ENCODE results near the gene CCDC63. TPM values are rescaled to one million over a fixed set of nuclear protein-coding genes. Genes with fewer than 3 reads are reported as not detected.

CCDC63 gene
- total RNA-seq, 1 experiment from 2014 or later = 0.98 TPM

DNA sequence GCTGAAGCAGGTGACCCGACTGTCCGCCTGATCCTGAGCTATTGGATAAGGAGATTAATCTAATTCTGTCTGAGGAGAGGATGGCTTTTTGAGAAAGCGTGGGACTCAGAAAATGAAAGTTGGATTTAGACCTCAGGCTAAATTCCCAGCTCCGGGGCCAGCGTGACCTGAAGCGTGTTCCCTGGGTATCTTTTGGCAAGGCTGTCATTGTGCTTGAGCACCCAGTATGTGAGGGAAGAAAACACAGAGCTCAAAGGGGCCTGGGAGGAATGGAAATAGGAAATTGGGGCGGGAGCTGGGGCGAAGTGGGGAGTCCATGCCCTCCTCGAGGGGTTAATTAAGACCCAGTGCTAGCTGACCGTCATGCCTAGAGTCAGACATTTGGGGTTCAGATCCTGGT, 17.5 kb upstream of the CCDC63 start:
- Mint-ChIP-seq H3K27me3 (ENCODE audit: low read depth) (peaks cover 17% of the 10 kb centered on the region), H3K9me3 (peaks cover 4% of the 10 kb centered on the region; the same call in 1 of the 2 replicates), H3K4me3 (no peak overlapping the region), H3K27ac (no peak overlapping the region), H3K36me3 (no peaks in the 10 kb centered on the region), H3K4me1 (0 out of 2 replicates have a peak, but pooled peaks cover 4% of the 10 kb centered on the region)
- ATAC-seq (no peak), DNase-seq (ENCODE audit: low spot score) (no peak)
- ChIA-PET CTCF (interaction anchor here (2.3 kb wide), 1 partner anchor 58 kb away, joined by 8 read pairs; no protein-coding TSS in a partner anchor), POLR2A (no interaction called here)
- TF ChIP-seq FOXJ3 (CRISPR knock-in tag; IDR thresholded peaks at IDR 0.05; ENCODE audit: borderline replicate concordance) (no peak), TEAD1 (CRISPR knock-in tag; IDR thresholded peaks at IDR 0.05) (no peak), IRF2 (CRISPR knock-in tag; IDR thresholded peaks at IDR 0.05; ENCODE audit: borderline replicate concordance, low read depth) (no peak), ZNF671 (CRISPR knock-in tag; IDR thresholded peaks at IDR 0.05) (no peak), ZNF396 (CRISPR knock-in tag; IDR thresholded peaks at IDR 0.05; ENCODE audit: borderline replicate concordance) (no peak), PRRX2 (CRISPR knock-in tag; IDR thresholded peaks at IDR 0.05) (no peak), EMX1 (CRISPR knock-in tag; IDR thresholded peaks at IDR 0.05) (no peak), ZNF263 (CRISPR knock-in tag; IDR thresholded peaks at IDR 0.05; ENCODE audit: low read depth) (no peak)
- TF ChIP-seq, protein P1, sequence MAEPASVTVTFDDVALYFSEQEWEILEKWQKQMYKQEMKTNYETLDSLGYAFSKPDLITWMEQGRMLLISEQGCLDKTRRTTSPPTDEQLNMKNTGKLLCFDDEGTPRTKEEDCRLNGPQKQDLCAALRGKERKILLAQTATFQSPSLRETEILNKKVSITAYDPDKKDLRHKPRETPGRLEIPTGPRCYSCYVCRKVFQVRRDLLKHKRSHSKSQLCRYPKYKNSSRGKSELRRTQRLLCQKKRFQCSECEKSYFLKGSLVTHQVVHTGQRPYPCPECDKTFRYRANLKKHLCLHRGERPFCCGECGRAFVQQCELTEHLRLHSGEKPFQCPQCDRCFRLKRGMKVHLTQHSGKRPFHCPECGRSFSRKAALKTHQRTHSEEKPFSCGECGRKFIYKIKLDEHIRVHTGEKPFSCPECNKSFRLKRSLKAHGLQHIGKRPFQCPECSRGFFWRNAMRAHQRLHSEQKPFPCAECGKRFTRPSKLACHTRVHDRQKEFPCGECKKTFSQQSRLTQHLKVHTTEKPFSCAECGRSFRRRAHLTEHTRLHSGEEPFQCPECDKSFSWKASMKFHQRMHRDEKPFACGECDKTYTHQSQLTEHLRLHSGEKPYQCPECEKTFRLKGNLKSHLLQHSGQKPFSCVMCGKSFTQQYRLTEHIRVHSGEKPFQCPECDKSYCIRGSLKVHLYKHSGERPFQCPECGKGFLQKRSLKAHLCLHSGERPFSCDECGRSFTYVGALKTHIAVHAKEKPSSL (CRISPR knock-in tag; conservative IDR thresholded peaks at IDR 0.05) = no peak
- TF ChIP-seq, protein P2, sequence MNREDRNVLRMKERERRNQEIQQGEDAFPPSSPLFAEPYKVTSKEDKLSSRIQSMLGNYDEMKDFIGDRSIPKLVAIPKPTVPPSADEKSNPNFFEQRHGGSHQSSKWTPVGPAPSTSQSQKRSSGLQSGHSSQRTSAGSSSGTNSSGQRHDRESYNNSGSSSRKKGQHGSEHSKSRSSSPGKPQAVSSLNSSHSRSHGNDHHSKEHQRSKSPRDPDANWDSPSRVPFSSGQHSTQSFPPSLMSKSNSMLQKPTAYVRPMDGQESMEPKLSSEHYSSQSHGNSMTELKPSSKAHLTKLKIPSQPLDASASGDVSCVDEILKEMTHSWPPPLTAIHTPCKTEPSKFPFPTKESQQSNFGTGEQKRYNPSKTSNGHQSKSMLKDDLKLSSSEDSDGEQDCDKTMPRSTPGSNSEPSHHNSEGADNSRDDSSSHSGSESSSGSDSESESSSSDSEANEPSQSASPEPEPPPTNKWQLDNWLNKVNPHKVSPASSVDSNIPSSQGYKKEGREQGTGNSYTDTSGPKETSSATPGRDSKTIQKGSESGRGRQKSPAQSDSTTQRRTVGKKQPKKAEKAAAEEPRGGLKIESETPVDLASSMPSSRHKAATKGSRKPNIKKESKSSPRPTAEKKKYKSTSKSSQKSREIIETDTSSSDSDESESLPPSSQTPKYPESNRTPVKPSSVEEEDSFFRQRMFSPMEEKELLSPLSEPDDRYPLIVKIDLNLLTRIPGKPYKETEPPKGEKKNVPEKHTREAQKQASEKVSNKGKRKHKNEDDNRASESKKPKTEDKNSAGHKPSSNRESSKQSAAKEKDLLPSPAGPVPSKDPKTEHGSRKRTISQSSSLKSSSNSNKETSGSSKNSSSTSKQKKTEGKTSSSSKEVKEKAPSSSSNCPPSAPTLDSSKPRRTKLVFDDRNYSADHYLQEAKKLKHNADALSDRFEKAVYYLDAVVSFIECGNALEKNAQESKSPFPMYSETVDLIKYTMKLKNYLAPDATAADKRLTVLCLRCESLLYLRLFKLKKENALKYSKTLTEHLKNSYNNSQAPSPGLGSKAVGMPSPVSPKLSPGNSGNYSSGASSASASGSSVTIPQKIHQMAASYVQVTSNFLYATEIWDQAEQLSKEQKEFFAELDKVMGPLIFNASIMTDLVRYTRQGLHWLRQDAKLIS (CRISPR knock-in tag; IDR thresholded peaks at IDR 0.05; ENCODE audit: borderline replicate concordance) = no peak
- TF ChIP-seq, protein P3, sequence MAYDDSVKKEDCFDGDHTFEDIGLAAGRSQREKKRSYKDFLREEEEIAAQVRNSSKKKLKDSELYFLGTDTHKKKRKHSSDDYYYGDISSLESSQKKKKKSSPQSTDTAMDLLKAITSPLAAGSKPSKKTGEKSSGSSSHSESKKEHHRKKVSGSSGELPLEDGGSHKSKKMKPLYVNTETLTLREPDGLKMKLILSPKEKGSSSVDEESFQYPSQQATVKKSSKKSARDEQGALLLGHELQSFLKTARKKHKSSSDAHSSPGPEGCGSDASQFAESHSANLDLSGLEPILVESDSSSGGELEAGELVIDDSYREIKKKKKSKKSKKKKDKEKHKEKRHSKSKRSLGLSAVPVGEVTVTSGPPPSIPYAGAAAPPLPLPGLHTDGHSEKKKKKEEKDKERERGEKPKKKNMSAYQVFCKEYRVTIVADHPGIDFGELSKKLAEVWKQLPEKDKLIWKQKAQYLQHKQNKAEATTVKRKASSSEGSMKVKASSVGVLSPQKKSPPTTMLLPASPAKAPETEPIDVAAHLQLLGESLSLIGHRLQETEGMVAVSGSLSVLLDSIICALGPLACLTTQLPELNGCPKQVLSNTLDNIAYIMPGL (CRISPR knock-in tag; IDR thresholded peaks at IDR 0.05) = no peak
- TF ChIP-seq, protein P4, sequence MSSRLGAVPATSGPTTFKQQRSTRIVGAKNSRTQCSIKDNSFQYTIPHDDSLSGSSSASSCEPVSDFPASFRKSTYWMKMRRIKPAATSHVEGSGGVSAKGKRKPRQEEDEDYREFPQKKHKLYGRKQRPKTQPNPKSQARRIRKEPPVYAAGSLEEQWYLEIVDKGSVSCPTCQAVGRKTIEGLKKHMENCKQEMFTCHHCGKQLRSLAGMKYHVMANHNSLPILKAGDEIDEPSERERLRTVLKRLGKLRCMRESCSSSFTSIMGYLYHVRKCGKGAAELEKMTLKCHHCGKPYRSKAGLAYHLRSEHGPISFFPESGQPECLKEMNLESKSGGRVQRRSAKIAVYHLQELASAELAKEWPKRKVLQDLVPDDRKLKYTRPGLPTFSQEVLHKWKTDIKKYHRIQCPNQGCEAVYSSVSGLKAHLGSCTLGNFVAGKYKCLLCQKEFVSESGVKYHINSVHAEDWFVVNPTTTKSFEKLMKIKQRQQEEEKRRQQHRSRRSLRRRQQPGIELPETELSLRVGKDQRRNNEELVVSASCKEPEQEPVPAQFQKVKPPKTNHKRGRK (CRISPR knock-in tag; IDR thresholded peaks at IDR 0.05; ENCODE audit: borderline replicate concordance) = no peak
- TF ChIP-seq, protein P5, sequence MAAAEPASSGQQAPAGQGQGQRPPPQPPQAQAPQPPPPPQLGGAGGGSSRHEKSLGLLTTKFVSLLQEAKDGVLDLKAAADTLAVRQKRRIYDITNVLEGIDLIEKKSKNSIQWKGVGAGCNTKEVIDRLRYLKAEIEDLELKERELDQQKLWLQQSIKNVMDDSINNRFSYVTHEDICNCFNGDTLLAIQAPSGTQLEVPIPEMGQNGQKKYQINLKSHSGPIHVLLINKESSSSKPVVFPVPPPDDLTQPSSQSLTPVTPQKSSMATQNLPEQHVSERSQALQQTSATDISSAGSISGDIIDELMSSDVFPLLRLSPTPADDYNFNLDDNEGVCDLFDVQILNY (CRISPR knock-in tag; IDR thresholded peaks at IDR 0.05) = no peak

DNA sequence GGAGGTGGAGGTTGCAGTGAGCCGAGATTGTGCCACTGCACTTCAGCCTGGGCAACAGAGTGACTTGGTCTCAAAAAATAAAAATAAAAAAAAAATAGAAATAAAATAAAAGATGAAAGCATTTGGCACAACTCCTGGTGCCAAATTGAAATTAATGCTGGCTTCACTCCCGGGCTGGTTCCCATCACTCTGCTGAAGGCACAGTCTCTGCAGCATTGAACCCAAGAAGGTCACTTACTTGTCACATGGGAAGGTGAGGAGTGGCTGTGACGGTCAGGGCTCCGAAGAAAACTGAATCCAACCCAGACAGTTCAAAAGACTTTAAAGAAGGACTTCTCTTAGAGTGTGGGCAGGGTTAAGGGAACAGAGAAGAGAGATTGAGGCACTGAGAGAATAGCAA, 10.5 kb upstream of the CCDC63 start:
- Mint-ChIP-seq H3K36me3 (no peaks in the 10 kb centered on the region), H3K4me3 (no peak overlapping the region), H3K9me3 (peaks cover 4% of the 10 kb centered on the region; the same call in 1 of the 2 replicates), H3K27me3 (ENCODE audit: low read depth) (peaks cover 14% of the 10 kb centered on the region), H3K27ac (no peak overlapping the region), H3K4me1 (no peaks in the 10 kb centered on the region)
- no peak for DNase-seq (ENCODE audit: low spot score)
- ATAC-seq = no peak
- CTCF ChIA-PET = no interaction called here
- POLR2A ChIA-PET = no interaction called here
- TF ChIP-seq, protein P3 (CRISPR knock-in tag; IDR thresholded peaks at IDR 0.05) = no peak
- TF ChIP-seq, protein P6, sequence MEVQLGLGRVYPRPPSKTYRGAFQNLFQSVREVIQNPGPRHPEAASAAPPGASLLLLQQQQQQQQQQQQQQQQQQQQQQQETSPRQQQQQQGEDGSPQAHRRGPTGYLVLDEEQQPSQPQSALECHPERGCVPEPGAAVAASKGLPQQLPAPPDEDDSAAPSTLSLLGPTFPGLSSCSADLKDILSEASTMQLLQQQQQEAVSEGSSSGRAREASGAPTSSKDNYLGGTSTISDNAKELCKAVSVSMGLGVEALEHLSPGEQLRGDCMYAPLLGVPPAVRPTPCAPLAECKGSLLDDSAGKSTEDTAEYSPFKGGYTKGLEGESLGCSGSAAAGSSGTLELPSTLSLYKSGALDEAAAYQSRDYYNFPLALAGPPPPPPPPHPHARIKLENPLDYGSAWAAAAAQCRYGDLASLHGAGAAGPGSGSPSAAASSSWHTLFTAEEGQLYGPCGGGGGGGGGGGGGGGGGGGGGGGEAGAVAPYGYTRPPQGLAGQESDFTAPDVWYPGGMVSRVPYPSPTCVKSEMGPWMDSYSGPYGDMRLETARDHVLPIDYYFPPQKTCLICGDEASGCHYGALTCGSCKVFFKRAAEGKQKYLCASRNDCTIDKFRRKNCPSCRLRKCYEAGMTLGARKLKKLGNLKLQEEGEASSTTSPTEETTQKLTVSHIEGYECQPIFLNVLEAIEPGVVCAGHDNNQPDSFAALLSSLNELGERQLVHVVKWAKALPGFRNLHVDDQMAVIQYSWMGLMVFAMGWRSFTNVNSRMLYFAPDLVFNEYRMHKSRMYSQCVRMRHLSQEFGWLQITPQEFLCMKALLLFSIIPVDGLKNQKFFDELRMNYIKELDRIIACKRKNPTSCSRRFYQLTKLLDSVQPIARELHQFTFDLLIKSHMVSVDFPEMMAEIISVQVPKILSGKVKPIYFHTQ (CRISPR knock-in tag; IDR thresholded peaks at IDR 0.05) = no peak
- TF ChIP-seq NR2C2 (CRISPR knock-in tag; IDR thresholded peaks at IDR 0.05) = no peak
- TF ChIP-seq, protein P7, sequence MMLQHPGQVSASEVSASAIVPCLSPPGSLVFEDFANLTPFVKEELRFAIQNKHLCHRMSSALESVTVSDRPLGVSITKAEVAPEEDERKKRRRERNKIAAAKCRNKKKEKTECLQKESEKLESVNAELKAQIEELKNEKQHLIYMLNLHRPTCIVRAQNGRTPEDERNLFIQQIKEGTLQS (CRISPR knock-in tag; conservative IDR thresholded peaks at IDR 0.05) = no peak
- TF ChIP-seq, protein P8, sequence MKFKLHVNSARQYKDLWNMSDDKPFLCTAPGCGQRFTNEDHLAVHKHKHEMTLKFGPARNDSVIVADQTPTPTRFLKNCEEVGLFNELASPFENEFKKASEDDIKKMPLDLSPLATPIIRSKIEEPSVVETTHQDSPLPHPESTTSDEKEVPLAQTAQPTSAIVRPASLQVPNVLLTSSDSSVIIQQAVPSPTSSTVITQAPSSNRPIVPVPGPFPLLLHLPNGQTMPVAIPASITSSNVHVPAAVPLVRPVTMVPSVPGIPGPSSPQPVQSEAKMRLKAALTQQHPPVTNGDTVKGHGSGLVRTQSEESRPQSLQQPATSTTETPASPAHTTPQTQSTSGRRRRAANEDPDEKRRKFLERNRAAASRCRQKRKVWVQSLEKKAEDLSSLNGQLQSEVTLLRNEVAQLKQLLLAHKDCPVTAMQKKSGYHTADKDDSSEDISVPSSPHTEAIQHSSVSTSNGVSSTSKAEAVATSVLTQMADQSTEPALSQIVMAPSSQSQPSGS (CRISPR knock-in tag; IDR thresholded peaks at IDR 0.05; ENCODE audit: borderline replicate concordance, low read depth) = no peak
- TF ChIP-seq HMGA2 (CRISPR knock-in tag; IDR thresholded peaks at IDR 0.05) = no peak
